Measurements from ENCODE around the gene COL28A1. TPM values are rescaled to one million over a fixed set of nuclear protein-coding genes. Genes with fewer than 3 reads are reported as not detected.

Gene COL28A1
- polyA plus RNA-seq, 1 donor (not counting 4 experiments of a cell fraction or from before 2014, with no cell fraction given), result 0.13 TPM

DNA sequence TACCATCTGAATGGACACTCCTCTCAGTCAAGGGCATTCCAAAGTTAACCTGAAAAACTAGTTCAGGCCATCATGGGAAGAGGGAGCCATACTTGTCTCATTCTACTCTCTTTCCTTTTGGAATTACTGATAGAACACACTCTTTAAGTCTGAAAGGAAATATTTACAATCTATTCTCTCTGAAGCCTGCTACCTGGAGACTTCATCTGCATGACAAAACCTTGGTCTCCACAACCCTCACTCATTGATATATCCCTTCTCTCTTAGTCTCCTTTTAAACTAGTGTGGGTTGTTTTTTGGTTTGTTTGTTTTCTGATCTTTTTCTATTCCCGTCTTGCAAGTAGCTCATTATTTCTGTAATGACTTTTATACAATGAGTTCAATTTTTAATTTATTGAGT, 183.8 kb downstream of the COL28A1 start:
- dilution Hi-C loops (cut with MboI; ENCODE audit: extremely low pct_ligation_motif_present, low sequenced_read_pairs), result no loop called here
- H3K79me2 ChIP-seq (ENCODE audit: control insufficient read depth, insufficient read depth, low read length), result no peaks in the 10 kb centered on the region
- H3K4me3 ChIP-seq (ENCODE audit: control insufficient read depth in 2 of 3, extremely low read depth in 1 of 3, insufficient read depth in 2 of 3, low read depth in 1 of 3, low read length in 3 of 3), result no peak overlapping the region
- H3K36me3 ChIP-seq (ENCODE audit: control insufficient read depth in 2 of 2, extremely low read depth in 1 of 2, insufficient read depth in 2 of 2, low read length in 2 of 2), result no peaks in the 10 kb centered on the region
- H4K20me1 ChIP-seq (ENCODE audit: control insufficient read depth, extremely low read depth, insufficient read depth, low read length), result no peaks in the 10 kb centered on the region
- no peak overlapping the region for H3K9ac ChIP-seq (ENCODE audit: control insufficient read depth, extremely low read depth, insufficient read depth, low read length)
- no peaks in the 10 kb centered on the region for H3K9me3 ChIP-seq (ENCODE audit: control insufficient read depth, low read depth, low read length)
- DNase-seq (ENCODE audit: low read depth, low spot score) (no peak), FAIRE-seq (no peak)
- H2AFZ ChIP-seq (ENCODE audit: control insufficient read depth, low read length), result no peak overlapping the region
- no peaks in the 10 kb centered on the region for H3K27me3 ChIP-seq (ENCODE audit: control insufficient read depth, extremely low read depth, insufficient read depth, low read length)
- no peak for TF ChIP-seq EZH2 (IDR thresholded peaks at IDR 0.05; ENCODE audit: low read length)
- TF ChIP-seq, protein P1, sequence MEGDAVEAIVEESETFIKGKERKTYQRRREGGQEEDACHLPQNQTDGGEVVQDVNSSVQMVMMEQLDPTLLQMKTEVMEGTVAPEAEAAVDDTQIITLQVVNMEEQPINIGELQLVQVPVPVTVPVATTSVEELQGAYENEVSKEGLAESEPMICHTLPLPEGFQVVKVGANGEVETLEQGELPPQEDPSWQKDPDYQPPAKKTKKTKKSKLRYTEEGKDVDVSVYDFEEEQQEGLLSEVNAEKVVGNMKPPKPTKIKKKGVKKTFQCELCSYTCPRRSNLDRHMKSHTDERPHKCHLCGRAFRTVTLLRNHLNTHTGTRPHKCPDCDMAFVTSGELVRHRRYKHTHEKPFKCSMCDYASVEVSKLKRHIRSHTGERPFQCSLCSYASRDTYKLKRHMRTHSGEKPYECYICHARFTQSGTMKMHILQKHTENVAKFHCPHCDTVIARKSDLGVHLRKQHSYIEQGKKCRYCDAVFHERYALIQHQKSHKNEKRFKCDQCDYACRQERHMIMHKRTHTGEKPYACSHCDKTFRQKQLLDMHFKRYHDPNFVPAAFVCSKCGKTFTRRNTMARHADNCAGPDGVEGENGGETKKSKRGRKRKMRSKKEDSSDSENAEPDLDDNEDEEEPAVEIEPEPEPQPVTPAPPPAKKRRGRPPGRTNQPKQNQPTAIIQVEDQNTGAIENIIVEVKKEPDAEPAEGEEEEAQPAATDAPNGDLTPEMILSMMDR (optimal IDR thresholded peaks at IDR 0.05 in 1 of 3, IDR thresholded peaks at IDR 0.05 in 1 of 3, conservative IDR thresholded peaks at IDR 0.05 in 1 of 3; ENCODE audit: extremely low read depth in 1 of 3, insufficient read depth in 2 of 3, low read length in 3 of 3), result no peak
- H3K9me1 ChIP-seq (ENCODE audit: control insufficient read depth, extremely low read depth, insufficient read depth, low read length), result no peaks in the 10 kb centered on the region
- H3K4me2 ChIP-seq (ENCODE audit: control insufficient read depth, extremely low read depth, insufficient read depth, low read depth, low read length), result no peak overlapping the region
- peaks cover 15% of the 10 kb centered on the region for H3K4me1 ChIP-seq (ENCODE audit: control insufficient read depth, extremely low read depth, insufficient read depth, low read length)
- no peak overlapping the region for H3K27ac ChIP-seq (ENCODE audit: control insufficient read depth, insufficient read depth, low read length)

DNA sequence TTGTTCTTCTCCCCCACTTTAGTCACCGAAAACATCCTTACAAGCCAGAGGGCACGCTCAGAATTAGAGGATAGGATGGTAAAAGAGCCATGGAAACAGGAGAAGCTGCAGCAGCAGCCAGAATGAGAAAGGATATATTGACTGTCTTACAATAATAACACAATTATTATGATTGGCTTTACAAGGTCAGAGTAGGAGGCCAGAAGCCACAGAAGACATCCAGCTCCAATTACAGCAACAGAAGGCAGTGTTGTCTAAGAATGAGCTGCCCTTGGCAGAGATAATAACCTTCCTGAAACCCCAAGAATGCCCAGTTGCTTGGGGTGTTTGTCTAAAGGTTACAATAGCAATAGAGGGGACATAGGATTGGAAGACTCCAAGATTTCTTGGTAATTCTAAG, 184.5 kb downstream of the COL28A1 start:
- H3K4me2 ChIP-seq (ENCODE audit: control insufficient read depth, extremely low read depth, insufficient read depth, low read depth, low read length), result no peak overlapping the region

More for the DNA sequence above, 184.5 kb downstream of the COL28A1 start:
- Histone ChIP-seq H3K9ac (ENCODE audit: control insufficient read depth, extremely low read depth, insufficient read depth, low read length) (no peak overlapping the region), H3K79me2 (ENCODE audit: control insufficient read depth, insufficient read depth, low read length) (no peaks in the 10 kb centered on the region), H3K9me1 (ENCODE audit: control insufficient read depth, extremely low read depth, insufficient read depth, low read length) (no peaks in the 10 kb centered on the region), H3K27ac (ENCODE audit: control insufficient read depth, insufficient read depth, low read length) (no peak overlapping the region), H4K20me1 (ENCODE audit: control insufficient read depth, extremely low read depth, insufficient read depth, low read length) (no peaks in the 10 kb centered on the region), H3K36me3 (ENCODE audit: control insufficient read depth in 2 of 2, extremely low read depth in 1 of 2, insufficient read depth in 2 of 2, low read length in 2 of 2) (no peaks in the 10 kb centered on the region), H3K4me3 (ENCODE audit: control insufficient read depth in 2 of 3, extremely low read depth in 1 of 3, insufficient read depth in 2 of 3, low read depth in 1 of 3, low read length in 3 of 3) (no peak overlapping the region), H2AFZ (ENCODE audit: control insufficient read depth, low read length) (no peak overlapping the region), H3K27me3 (ENCODE audit: control insufficient read depth, extremely low read depth, insufficient read depth, low read length) (no peaks in the 10 kb centered on the region), H3K9me3 (ENCODE audit: control insufficient read depth, low read depth, low read length) (no peaks in the 10 kb centered on the region), H3K4me1 (ENCODE audit: control insufficient read depth, extremely low read depth, insufficient read depth, low read length) (peaks cover 15% of the 10 kb centered on the region)
- FAIRE-seq, result no peak
- dilution Hi-C loops (cut with MboI; ENCODE audit: extremely low pct_ligation_motif_present, low sequenced_read_pairs), result no loop called here
- no peak for DNase-seq (ENCODE audit: low read depth, low spot score)
- TF ChIP-seq, protein P1 (optimal IDR thresholded peaks at IDR 0.05 in 1 of 3, IDR thresholded peaks at IDR 0.05 in 1 of 3, conservative IDR thresholded peaks at IDR 0.05 in 1 of 3; ENCODE audit: extremely low read depth in 1 of 3, insufficient read depth in 2 of 3, low read length in 3 of 3), result no peak
- TF ChIP-seq EZH2 (IDR thresholded peaks at IDR 0.05; ENCODE audit: low read length), result no peak
